K562 (cell line): ENCODE results near the gene BLOC1S4. TPM values are rescaled to one million over a fixed set of nuclear protein-coding genes. Genes with fewer than 3 reads are reported as not detected.

Experiments
- CEBPG ChIP-seq, 3 experiments: fragments of 200-800 bp in 1 of 3; sonication (Bioruptor generic) in 1 of 3; sonication (generic) in 1 of 3; formaldehyde crosslinking in 1 of 3; IDR thresholded peaks in 2 of 3; conservative IDR thresholded peaks in 1 of 3; 2 replicates each; pipeline versions ENCODE4 v1.6.1 to v1.8.0; 2016 to 2022; ENCODE audit warnings: missing compliant biosample characterization in 2 of 3, missing genetic modification characterization in 2 of 3, mild to moderate bottlenecking in 1 of 3, missing genetic modification reagents in 1 of 3
- CHD1 ChIP-seq: fragments of 200-600 bp; sonication (generic); IDR thresholded peaks from one replicate; pipeline ENCODE4 v1.6.1; 2012; ENCODE audit warnings: mild to moderate bottlenecking, moderate library complexity, low read length, inconsistent platforms
- DACH1 ChIP-seq: fragments of 450-650 bp; IDR thresholded peaks from 2 replicates; pipeline ENCODE4 v1.6.1; 2018; ENCODE audit not compliant: partially characterized antibody
- EP300 ChIP-seq: IDR thresholded peaks from 2 replicates; pipeline ENCODE4 v1.6.1; 2012; ENCODE audit warnings: low read length, improper control_type of control experiment
- ERF ChIP-seq: fragments of 450-650 bp; formaldehyde crosslinking; IDR thresholded peaks from 2 replicates; pipeline ENCODE4 v1.4.0; 2020; ENCODE audit warnings: mild to moderate bottlenecking, mixed read lengths
- FOSL1 ChIP-seq: fragments of 200-800 bp; sonication (Bioruptor generic); conservative IDR thresholded peaks from 2 replicates; pipeline ENCODE4 v1.6.1; 2016; ENCODE audit warnings: missing genetic modification characterization, missing compliant biosample characterization
- HEY1 ChIP-seq: fragments of 250-450 bp; sonication (Bioruptor Pico); IDR thresholded peaks from 2 replicates; pipeline ENCODE4 v1.5.0; 2020; ENCODE audit warnings: mild to moderate bottlenecking, moderate library complexity, borderline replicate concordance
- MAZ ChIP-seq, 2 experiments: fragments of 450-650 bp in 1 of 2; sonication (generic) in 1 of 2; formaldehyde crosslinking; IDR thresholded peaks in 1 of 2; conservative IDR thresholded peaks in 1 of 2; 2 replicates each; pipeline versions ENCODE4 v1.4.0 to v1.5.0; 2020; ENCODE audit warnings: mild to moderate bottlenecking in 1 of 2, missing genetic modification reagents in 1 of 2
- NR1H2 ChIP-seq: sonication (generic); formaldehyde crosslinking; IDR thresholded peaks from 2 replicates; pipeline ENCODE4 v1.4.0; 2020; ENCODE audit warnings: mild to moderate bottlenecking, missing genetic modification reagents
- POLR2AphosphoS5 ChIP-seq: IDR thresholded peaks from 2 replicates; pipeline ENCODE4 v1.6.1; 2011; ENCODE audit warnings: mild to moderate bottlenecking, low read depth, low read length, moderate library complexity; ENCODE audit not compliant: control insufficient read depth, insufficient read depth
- POU5F1 ChIP-seq: fragments of 150-350 bp; IDR thresholded peaks from 2 replicates; pipeline ENCODE4 v1.6.1; 2014; ENCODE audit warnings: borderline replicate concordance, low read length, low read depth, mild to moderate bottlenecking; ENCODE audit not compliant: partially characterized antibody
- RBM25 ChIP-seq: fragments of 200-400 bp; formaldehyde crosslinking; IDR thresholded peaks from 2 replicates; pipeline ENCODE4 v1.6.1; 2018; ENCODE audit warnings: low read length, low read depth, moderate library complexity; ENCODE audit not compliant: severe bottlenecking
- SMAD1 ChIP-seq: fragments of 150-350 bp; IDR thresholded peaks from 2 replicates; pipeline ENCODE4 v1.6.1; 2014; ENCODE audit warnings: low read length, low read depth; ENCODE audit not compliant: partially characterized antibody
- SMARCB1 ChIP-seq: IDR thresholded peaks from 2 replicates; pipeline ENCODE4 v1.6.1; 2011; ENCODE audit warnings: improper control_type of control experiment, low read depth; ENCODE audit not compliant: insufficient read length
- SRSF9 ChIP-seq: fragments of 200-400 bp; formaldehyde crosslinking; IDR thresholded peaks from 2 replicates; pipeline ENCODE4 v1.6.1; 2017; ENCODE audit warnings: low read depth, low read length, borderline replicate concordance
- STAT5B ChIP-seq: fragments of 250-450 bp; sonication (Bioruptor Pico); IDR thresholded peaks from 2 replicates; pipeline ENCODE4 v1.8.0; 2021; ENCODE audit warnings: mild to moderate bottlenecking, inconsistent platforms
- TCFL5 ChIP-seq: fragments of 250-450 bp; sonication (Bioruptor Pico); conservative IDR thresholded peaks from 2 replicates; pipeline ENCODE4 v1.6.1; 2021; ENCODE audit warnings: mild to moderate bottlenecking, moderate library complexity, matching md5 sums
- ZNF24 ChIP-seq: fragments of 450-650 bp; IDR thresholded peaks from 2 replicates; pipeline ENCODE4 v1.6.1; 2016
- ZNF282 ChIP-seq: sonication (generic); formaldehyde crosslinking; IDR thresholded peaks from 2 replicates; pipeline ENCODE4 v1.8.1; 2023; ENCODE audit warnings: missing genetic modification reagents
- ZNF551 ChIP-seq: fragments of 250-450 bp; sonication (Bioruptor Pico); IDR thresholded peaks from 2 replicates; pipeline ENCODE4 v1.5.0; 2021; ENCODE audit warnings: mild to moderate bottlenecking, moderate library complexity
- ZNF589 ChIP-seq: fragments of 200-800 bp; sonication (Bioruptor generic); IDR thresholded peaks from 2 replicates; pipeline ENCODE4 v1.6.1; 2016; ENCODE audit warnings: low read depth, missing genetic modification characterization, missing compliant biosample characterization
- polyA plus RNA-seq, 8 experiments: library from polyadenylated mRNA; depleted of rRNA in 4 of 8; stranded (reverse) in 5 of 8; unstranded in 3 of 8; fragments of >200 nt; fragmentation: Nextera tagmentation in 2 of 8; fragmentation: Illumina TruSeq in 1 of 8; extraction: Ambion mirVana in 2 of 8; extraction: Trizol in 1 of 8; gene quantifications; 2 replicates each; pipeline versions ENCODE4 v1.2.1 to v1.2.3, GENCODE V29; 2011 to 2014; ENCODE audit warnings: inconsistent platforms in 1 of 8, missing spikeins in 1 of 8
- total RNA-seq, 7 experiments: library from RNA; depleted of rRNA in 6 of 7; stranded (reverse); fragments of >200 nt in 6 of 7; fragmentation: Illumina TruSeq in 2 of 7; extraction: Trizol in 2 of 7; gene quantifications; 2 replicates each; pipeline versions ENCODE4 v1.2.1 to v1.2.3, GENCODE V29; 2011 to 2021; ENCODE audit warnings: low replicate concordance in 1 of 7
- TF ChIP-seq, protein P1 (sequence below): fragments of 250-450 bp; sonication (Bioruptor Pico); IDR thresholded peaks from 2 replicates; pipeline ENCODE4 v1.8.0; 2022; ENCODE audit warnings: moderate library complexity, mild to moderate bottlenecking, inconsistent platforms
- TF ChIP-seq, protein P2 (sequence below): sonication (generic); formaldehyde crosslinking; IDR thresholded peaks from 2 replicates; pipeline ENCODE4 v1.8.0; 2022; ENCODE audit warnings: mild to moderate bottlenecking, missing genetic modification reagents
- TF ChIP-seq, protein P3 (sequence below): fragments of 450-650 bp; IDR thresholded peaks from 2 replicates; pipeline ENCODE4 v1.6.1; 2014; ENCODE audit warnings: low read depth, mild to moderate bottlenecking, moderate library complexity, borderline replicate concordance

BLOC1S4 gene
- total and polyA plus RNA-seq, 9 of the 15 experiments (the other 6 are each of a cell fraction or from before 2014, with no cell fraction given): 3.1 to 31.6 (median 11.2) TPM

DNA sequence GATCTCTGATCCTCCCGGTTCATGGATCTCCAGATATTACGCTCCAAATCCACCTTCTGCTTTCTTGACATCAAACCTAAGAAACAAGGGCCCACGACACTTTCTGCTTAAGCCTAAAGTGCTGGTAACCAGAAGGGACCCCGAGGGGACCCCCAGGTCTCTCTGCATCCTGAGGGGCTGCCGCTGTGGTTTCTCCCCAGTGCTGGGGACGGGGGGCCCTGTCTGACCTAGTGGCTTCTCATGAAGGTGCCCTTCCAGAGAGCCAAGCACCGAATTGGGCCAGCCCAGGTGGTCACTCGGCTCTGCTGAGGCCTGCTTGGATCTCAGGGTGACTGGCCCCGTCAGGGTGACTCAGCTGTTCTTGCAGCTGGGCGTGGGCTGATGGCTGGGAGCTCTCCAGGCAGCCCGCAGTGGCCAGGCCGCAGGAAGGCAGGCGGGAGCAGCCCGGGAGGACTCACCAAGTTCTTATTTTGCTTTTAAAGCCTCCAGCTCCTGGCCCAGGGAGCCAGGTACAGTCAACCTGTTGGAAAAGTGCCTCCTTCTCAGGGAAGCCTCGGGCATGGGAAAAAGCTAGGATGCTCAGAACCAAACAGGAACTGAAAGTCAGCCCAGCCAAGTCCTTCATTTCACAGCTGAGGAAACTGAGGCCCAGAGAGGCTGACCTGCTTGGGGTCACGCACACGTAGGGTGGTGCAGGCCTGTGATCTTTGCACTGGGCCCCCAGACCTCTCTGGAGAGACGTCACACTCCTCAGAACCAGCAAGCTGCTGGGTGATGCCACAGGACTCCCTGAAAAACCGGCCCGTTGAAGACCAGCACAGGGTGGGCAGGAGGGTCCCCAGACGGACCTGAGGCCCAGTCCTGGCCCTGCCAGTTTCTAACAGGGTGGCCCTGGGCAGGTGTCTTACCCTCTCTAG is 16.7 kb downstream of the BLOC1S4 start (continued):
- TF ChIP-seq FOSL1 (tag) (peak; percentile 77), RBM25 (no peak), CHD1 (no peak), CEBPG (CRISPR knock-in tag; IDR thresholded peaks at IDR 0.05) (0 out of 2 replicates have a peak, but pooled peaks have one; percentile 16), CEBPG (tag; conservative IDR thresholded peaks at IDR 0.05 in 1 of 2, IDR thresholded peaks at IDR 0.05 in 1 of 2) (no peak), POU5F1 (no peak), STAT5B (CRISPR knock-in tag) (no peak), ZNF282 (no peak; the same call in 1 of the 2 replicates), HEY1 (CRISPR knock-in tag) (peak; percentile 60; the same call in 1 of the 2 replicates), NR1H2 (CRISPR knock-in tag) (0 out of 2 replicates have a peak, but pooled peaks have one; percentile 48), EP300 (peak; percentile 88), ERF (peak; percentile 17; the same call in 1 of the 2 replicates), SMAD1 (peak; percentile 50), POLR2AphosphoS5 (peak; percentile 76), ZNF24 (no peak), ZNF589 (peak; percentile 94), MAZ (CRISPR knock-in tag; conservative IDR thresholded peaks at IDR 0.05 in 1 of 2, IDR thresholded peaks at IDR 0.05 in 1 of 2) (peak; percentile 63 to 65; a peak in 3 of 4 replicates), DACH1 (peak; percentile 88), TCFL5 (CRISPR knock-in tag) (no peak), SMARCB1 (no peak), ZNF551 (no peak), SRSF9 (no peak)
- TF ChIP-seq, protein P1, sequence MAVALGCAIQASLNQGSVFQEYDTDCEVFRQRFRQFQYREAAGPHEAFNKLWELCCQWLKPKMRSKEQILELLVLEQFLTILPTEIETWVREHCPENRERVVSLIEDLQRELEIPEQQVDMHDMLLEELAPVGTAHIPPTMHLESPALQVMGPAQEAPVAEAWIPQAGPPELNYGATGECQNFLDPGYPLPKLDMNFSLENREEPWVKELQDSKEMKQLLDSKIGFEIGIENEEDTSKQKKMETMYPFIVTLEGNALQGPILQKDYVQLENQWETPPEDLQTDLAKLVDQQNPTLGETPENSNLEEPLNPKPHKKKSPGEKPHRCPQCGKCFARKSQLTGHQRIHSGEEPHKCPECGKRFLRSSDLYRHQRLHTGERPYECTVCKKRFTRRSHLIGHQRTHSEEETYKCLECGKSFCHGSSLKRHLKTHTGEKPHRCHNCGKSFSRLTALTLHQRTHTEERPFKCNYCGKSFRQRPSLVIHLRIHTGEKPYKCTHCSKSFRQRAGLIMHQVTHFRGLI (CRISPR knock-in tag): no peak
- TF ChIP-seq, protein P2, sequence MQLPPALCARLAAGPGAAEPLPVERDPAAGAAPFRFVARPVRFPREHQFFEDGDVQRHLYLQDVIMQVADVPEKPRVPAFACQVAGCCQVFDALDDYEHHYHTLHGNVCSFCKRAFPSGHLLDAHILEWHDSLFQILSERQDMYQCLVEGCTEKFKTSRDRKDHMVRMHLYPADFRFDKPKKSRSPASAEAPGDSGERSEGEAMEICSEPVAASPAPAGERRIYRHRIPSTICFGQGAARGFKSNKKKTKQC: peak; percentile 20; the same call in 1 of the 2 replicates
- TF ChIP-seq, protein P3, sequence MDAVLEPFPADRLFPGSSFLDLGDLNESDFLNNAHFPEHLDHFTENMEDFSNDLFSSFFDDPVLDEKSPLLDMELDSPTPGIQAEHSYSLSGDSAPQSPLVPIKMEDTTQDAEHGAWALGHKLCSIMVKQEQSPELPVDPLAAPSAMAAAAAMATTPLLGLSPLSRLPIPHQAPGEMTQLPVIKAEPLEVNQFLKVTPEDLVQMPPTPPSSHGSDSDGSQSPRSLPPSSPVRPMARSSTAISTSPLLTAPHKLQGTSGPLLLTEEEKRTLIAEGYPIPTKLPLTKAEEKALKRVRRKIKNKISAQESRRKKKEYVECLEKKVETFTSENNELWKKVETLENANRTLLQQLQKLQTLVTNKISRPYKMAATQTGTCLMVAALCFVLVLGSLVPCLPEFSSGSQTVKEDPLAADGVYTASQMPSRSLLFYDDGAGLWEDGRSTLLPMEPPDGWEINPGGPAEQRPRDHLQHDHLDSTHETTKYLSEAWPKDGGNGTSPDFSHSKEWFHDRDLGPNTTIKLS: no peak
